K562 (cell line): Measurements from ENCODE around the gene TRPV6. TPM values are rescaled to one million over a fixed set of nuclear protein-coding genes. Genes with fewer than 3 reads are reported as not detected.

ENCODE experiments used
- ATAC-seq: fragments of 200-7000 bp; cut with Tn5 transposase; 3 replicates; pipeline ENCODE4 v1.9.1; 2020; ENCODE audit warnings: moderate library complexity
- BruUV-seq: library from RNA; stranded (reverse); fragments of 400-500 nt; replicated peaks from 2 replicates; lab custom pipeline; 2021; lab: Mats Ljungman, UMichigan
- CTCF ChIA-PET: fragments of 300-600 bp; formaldehyde crosslinking; extraction: SDS; loops from one replicate; lab custom pipeline; 2021; ENCODE audit warnings: low intra/inter-chr PET ratio; lab: Yijun Ruan, JAX
- POLR2A ChIA-PET: fragments of 300-600, 350-650 bp; sonication (Branson Sonifier 250); formaldehyde crosslinking; extraction: SDS; loops from one replicate; lab custom pipeline; 2021; ENCODE audit warnings: antibody characterized with exemption, inconsistent platforms; lab: Yijun Ruan, JAX
- DNase-seq, 4 experiments: peaks; one replicate each; pipeline versions ENCODE4 v3.0.0 to v3.0.0-alpha.2; 2011 to 2018; ENCODE audit warnings: low spot score in 3 of 4, mixed read lengths in 3 of 4; ENCODE audit errors: extremely low read depth in 1 of 4
- FAIRE-seq: peaks from 2 replicates; lab custom pipeline; 2011; peaks lifted over from hg19 to GRCh38; lab: Jason Lieb, UNC
- H2AFZ ChIP-seq: 2 replicates; pipeline ENCODE4 v1.6.0; 2011; ENCODE audit warnings: low read depth, low read length, control low read depth, inconsistent platforms
- H3K27ac ChIP-seq: fragments of 200-600 bp; 3 replicates; pipeline ENCODE4 v1.8.0; 2011; ENCODE audit warnings: low read depth, mild to moderate bottlenecking, control low read depth, inconsistent platforms, low read length, moderate library complexity, mixed read lengths; ENCODE audit errors: extremely low read depth
- H3K27me3 ChIP-seq, 2 experiments: fragments of 300-600 bp in 1 of 2; 2 replicates in 1 of 2; 3 replicates in 1 of 2; pipeline versions ENCODE4 v1.6.0 to v1.8.0; 2011; ENCODE audit warnings: inconsistent platforms in 2 of 2, low read length in 2 of 2, mild to moderate bottlenecking in 1 of 2, mixed read lengths in 1 of 2, moderate library complexity in 1 of 2; ENCODE audit not compliant: control insufficient read depth in 2 of 2, insufficient read depth in 2 of 2
- H3K36me3 ChIP-seq: fragments of 300-600 bp; 3 replicates; pipeline ENCODE4 v1.8.0; 2011; ENCODE audit warnings: mild to moderate bottlenecking, low read length, inconsistent platforms; ENCODE audit not compliant: control insufficient read depth, insufficient read depth
- H3K4me1 ChIP-seq, 2 experiments: fragments of 200-600 bp in 1 of 2; replicated peaks in 1 of 2; 2 replicates in 1 of 2; 3 replicates in 1 of 2; pipeline versions ENCODE4 v1.5.1 to v1.8.0; 2011; ENCODE audit warnings: inconsistent platforms in 2 of 2, low read length in 2 of 2, mild to moderate bottlenecking in 1 of 2, mixed read lengths in 1 of 2, moderate library complexity in 1 of 2; ENCODE audit not compliant: control insufficient read depth in 2 of 2, insufficient read depth in 2 of 2
- H3K4me2 ChIP-seq: 2 replicates; pipeline ENCODE4 v1.6.1; 2011; ENCODE audit warnings: low read length, control low read depth, inconsistent platforms, mixed read lengths; ENCODE audit not compliant: insufficient read depth
- H3K4me3 ChIP-seq: fragments of 200-600 bp; sonication (generic), shearing (Covaris generic); 2 replicates; pipeline ENCODE4 v1.5.1; 2016; ENCODE audit warnings: control low read depth, inconsistent platforms
- H3K79me2 ChIP-seq: fragments of 200-600 bp; 3 replicates; pipeline ENCODE4 v1.8.0; 2011; ENCODE audit warnings: low read length, inconsistent platforms; ENCODE audit not compliant: control insufficient read depth, insufficient read depth
- H3K9ac ChIP-seq, 2 experiments: 2 replicates each; pipeline versions ENCODE4 v1.6.0 to v1.6.1; 2011; ENCODE audit warnings: low read depth in 2 of 2, low read length in 2 of 2, control low read depth in 1 of 2, inconsistent platforms in 1 of 2, mild to moderate bottlenecking in 1 of 2, mixed read lengths in 1 of 2; ENCODE audit not compliant: insufficient read depth in 1 of 2
- H3K9me1 ChIP-seq: one replicate; pipeline ENCODE4 v1.6.0; 2011; ENCODE audit warnings: inconsistent platforms, mild to moderate bottlenecking, low read length, moderate library complexity; ENCODE audit not compliant: control insufficient read depth, insufficient read depth
- H3K9me3 ChIP-seq: replicated peaks from 2 replicates; pipeline ENCODE4 v1.5.1; 2011; ENCODE audit warnings: low read depth, low read length, inconsistent platforms; ENCODE audit not compliant: control insufficient read depth, insufficient read depth
- H4K20me1 ChIP-seq: replicated peaks from 2 replicates; pipeline ENCODE4 v1.6.1; 2011; ENCODE audit warnings: low read length, inconsistent platforms, mixed read lengths; ENCODE audit not compliant: control insufficient read depth, insufficient read depth
- DACH1 ChIP-seq: fragments of 450-650 bp; IDR thresholded peaks from 2 replicates; pipeline ENCODE4 v1.6.1; 2018; ENCODE audit not compliant: partially characterized antibody
- DIDO1 ChIP-seq: fragments of 450-650 bp; IDR thresholded peaks from 2 replicates; pipeline ENCODE4 v1.6.1; 2016; ENCODE audit warnings: low read depth, missing biosample characterization, missing genetic modification characterization
- ELF2 ChIP-seq: fragments of 250-450 bp; sonication (Bioruptor Pico); IDR thresholded peaks from 2 replicates; pipeline ENCODE4 v1.5.0; 2021; ENCODE audit warnings: mild to moderate bottlenecking
- ETV5 ChIP-seq: sonication (generic); formaldehyde crosslinking; IDR thresholded peaks from 2 replicates; pipeline ENCODE4 v1.4.0; 2020; ENCODE audit warnings: low read depth, mild to moderate bottlenecking, missing genetic modification reagents
- GTF2B ChIP-seq: IDR thresholded peaks from 2 replicates; pipeline ENCODE4 v1.6.1; 2011; ENCODE audit not compliant: insufficient read length; ENCODE audit errors: extremely low read depth
- MTA3 ChIP-seq: fragments of 450-650 bp; formaldehyde crosslinking; IDR thresholded peaks from 2 replicates; pipeline ENCODE4 v1.6.1; 2017; ENCODE audit warnings: mild to moderate bottlenecking, borderline replicate concordance
- RHOXF2B ChIP-seq: fragments of 250-450 bp; sonication (Bioruptor Pico); conservative IDR thresholded peaks from 2 replicates; pipeline ENCODE4 v1.5.1; 2021
- USF2 ChIP-seq: sonication (generic); formaldehyde crosslinking; IDR thresholded peaks from 2 replicates; pipeline ENCODE4 v1.5.0; 2020; ENCODE audit warnings: missing genetic modification reagents
- ZBTB43 ChIP-seq: sonication (generic); formaldehyde crosslinking; IDR thresholded peaks from 2 replicates; pipeline ENCODE4 v1.8.0; 2023; ENCODE audit warnings: mild to moderate bottlenecking, missing genetic modification reagents
- ZNF12 ChIP-seq: sonication (generic); formaldehyde crosslinking; IDR thresholded peaks from 2 replicates; pipeline ENCODE4 v1.4.0; 2020; ENCODE audit warnings: mild to moderate bottlenecking, missing genetic modification reagents
- ZNF197 ChIP-seq: fragments of 200-800 bp; sonication (Bioruptor generic); IDR thresholded peaks from 2 replicates; pipeline ENCODE4 v1.6.1; 2016; ENCODE audit warnings: low read depth, missing genetic modification characterization, missing compliant biosample characterization
- WGBS: fragments of 100-300 bp; shearing (Covaris generic); methylation state at CpG from one replicate; pipeline ENCODE4 v1.1.6; 2016; ENCODE audit warnings: low coverage, mixed read lengths; ENCODE audit not compliant: insufficient coverage; ENCODE audit errors: missing lambda C conversion rate; 5-methylcytosine and 5-hydroxymethylcytosine counted together
- in situ Hi-C: fragments of 300-500 bp; cut with MboI; formaldehyde crosslinking; loops from 4 replicates; pipeline ENCODE4 v1.15.0; 2018; ENCODE audit warnings: inconsistent platforms, mixed read lengths
- intact Hi-C: fragments of 100-400 bp; cut with micrococcal nuclease; formaldehyde crosslinking; loops from 2 replicates; pipeline ENCODE4 v1.14.2; 2022
- polyA plus RNA-seq, 8 experiments: library from polyadenylated mRNA; depleted of rRNA in 4 of 8; stranded (reverse) in 5 of 8; unstranded in 3 of 8; fragments of >200 nt; fragmentation: Nextera tagmentation in 2 of 8; fragmentation: Illumina TruSeq in 1 of 8; extraction: Ambion mirVana in 2 of 8; extraction: Trizol in 1 of 8; gene quantifications; 2 replicates each; pipeline versions ENCODE4 v1.2.1 to v1.2.3, GENCODE V29; 2011 to 2014; ENCODE audit warnings: inconsistent platforms in 1 of 8, missing spikeins in 1 of 8
- total RNA-seq, 7 experiments: library from RNA; depleted of rRNA in 6 of 7; stranded (reverse); fragments of >200 nt in 6 of 7; fragmentation: Illumina TruSeq in 2 of 7; extraction: Trizol in 2 of 7; gene quantifications; 2 replicates each; pipeline versions ENCODE4 v1.2.1 to v1.2.3, GENCODE V29; 2011 to 2021; ENCODE audit warnings: low replicate concordance in 1 of 7
- TF ChIP-seq, protein P1 (sequence below): IDR thresholded peaks from 3 replicates; pipeline ENCODE4 v1.6.1; 2011; ENCODE audit warnings: borderline replicate concordance, mild to moderate bottlenecking; ENCODE audit not compliant: insufficient read length, insufficient read depth
- TF ChIP-seq, protein P2 (sequence below): conservative IDR thresholded peaks from 2 replicates; pipeline ENCODE4 v1.6.1; 2011; ENCODE audit warnings: low read depth, mild to moderate bottlenecking, low read length; ENCODE audit not compliant: control insufficient read depth

TRPV6 gene
- total and polyA plus RNA-seq, 9 of the 15 experiments (the other 6 are each of a cell fraction or from before 2014, with no cell fraction given): 0.04 to 0.36 (median 0.11) TPM

DNA sequence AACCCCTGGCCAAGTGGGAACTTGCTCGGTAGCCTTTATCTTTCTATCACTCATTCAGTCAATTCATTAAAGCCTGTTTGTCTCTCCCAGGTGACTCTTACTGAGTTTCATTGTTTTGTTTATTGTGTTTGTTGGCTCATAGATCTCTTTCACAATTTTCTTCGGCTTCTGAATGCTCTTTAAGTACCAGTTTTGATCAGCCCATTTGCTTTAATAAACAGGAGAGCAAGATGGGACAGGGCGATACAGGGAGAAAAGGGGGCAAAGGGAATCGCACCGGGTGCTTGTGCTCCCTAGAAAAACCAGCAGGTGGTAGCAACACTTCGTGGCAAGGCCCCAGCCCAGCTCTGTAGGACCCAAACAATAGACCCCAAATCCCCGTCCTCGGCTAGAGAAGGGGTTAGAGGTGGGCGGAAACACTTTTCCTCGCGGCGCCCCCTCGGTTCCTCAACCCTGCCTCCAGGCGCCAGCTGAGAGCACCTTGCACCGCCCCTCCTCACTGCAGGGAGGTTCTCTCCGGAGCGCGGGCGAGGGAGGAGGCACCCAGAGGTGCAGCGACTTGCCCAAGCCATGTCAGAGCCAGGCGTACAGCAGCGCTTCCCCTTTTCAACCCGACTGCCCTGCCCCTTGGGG, 31.7 kb downstream of the TRPV6 start:
- DNase-seq: peak; percentile 74 to 88 (median 80)
- BruUV-seq: no TSS peak
- peak overlapping the region; percentile 83 for H2AFZ ChIP-seq
- in situ Hi-C loops: no loop called here
- peaks cover 4 to 26% of the 10 kb centered on the region in 2 experiments; a peak in 3 of 5 replicates for H3K27me3 ChIP-seq
- peaks cover 7 to 16% of the 10 kb centered on the region in 2 experiments; a peak in 3 of 5 replicates for H3K4me1 ChIP-seq
- H3K79me2 ChIP-seq: no peaks in the 10 kb centered on the region
- peak overlapping the region; percentile 79 for H3K4me2 ChIP-seq
- ATAC-seq: peak; percentile 82
- peak overlapping the region; percentile 70 for H3K4me3 ChIP-seq
- H3K9me1 ChIP-seq: no peaks in the 10 kb centered on the region
- peak overlapping the region; percentile 48 to 87 for H3K9ac ChIP-seq
- H4K20me1 ChIP-seq: no peaks in the 10 kb centered on the region; the same call in 1 of the 2 replicates
- H3K9me3 ChIP-seq: no peaks in the 10 kb centered on the region
- H3K27ac ChIP-seq: no peak overlapping the region; the same call in 2 of the 3 replicates
- POLR2A ChIA-PET: interaction anchor here (1.1 kb wide), 1 partner anchor 19 kb away, joined by 3 read pairs; no protein-coding TSS in a partner anchor
- peak; percentile 83 for FAIRE-seq
- intact Hi-C loops: loop anchor here (1.0 to 2.0 kb wide), 4 partner anchors 12 to 361 kb away; no protein-coding TSS in a partner anchor
- WGBS: under 1% methylated on average over 23 of the region's 23 CpGs
- no peaks in the 10 kb centered on the region for H3K36me3 ChIP-seq
- CTCF ChIA-PET: interaction anchor here (0.6 to 4.6 kb wide), 5 partner anchors 12 to 361 kb away, joined by 3 to 52 read pairs (median 15); no protein-coding TSS in a partner anchor
- TF ChIP-seq GTF2B (no peak), ZNF12 (CRISPR knock-in tag) (0 out of 2 replicates have a peak, but pooled peaks have one; percentile 32), ELF2 (no peak), DIDO1 (peak; percentile 13; the same call in 1 of the 2 replicates), USF2 (CRISPR knock-in tag) (no peak), ETV5 (CRISPR knock-in tag) (no peak; the same call in 1 of the 2 replicates), DACH1 (peak; percentile 58), ZNF197 (CRISPR knock-in tag) (no peak), RHOXF2B (no peak), MTA3 (peak; percentile 41; the same call in 1 of the 2 replicates), ZBTB43 (CRISPR knock-in tag) (no peak; the same call in 1 of the 2 replicates)
- TF ChIP-seq, protein P1, sequence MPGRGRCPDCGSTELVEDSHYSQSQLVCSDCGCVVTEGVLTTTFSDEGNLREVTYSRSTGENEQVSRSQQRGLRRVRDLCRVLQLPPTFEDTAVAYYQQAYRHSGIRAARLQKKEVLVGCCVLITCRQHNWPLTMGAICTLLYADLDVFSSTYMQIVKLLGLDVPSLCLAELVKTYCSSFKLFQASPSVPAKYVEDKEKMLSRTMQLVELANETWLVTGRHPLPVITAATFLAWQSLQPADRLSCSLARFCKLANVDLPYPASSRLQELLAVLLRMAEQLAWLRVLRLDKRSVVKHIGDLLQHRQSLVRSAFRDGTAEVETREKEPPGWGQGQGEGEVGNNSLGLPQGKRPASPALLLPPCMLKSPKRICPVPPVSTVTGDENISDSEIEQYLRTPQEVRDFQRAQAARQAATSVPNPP: no peak
- TF ChIP-seq, protein P2, sequence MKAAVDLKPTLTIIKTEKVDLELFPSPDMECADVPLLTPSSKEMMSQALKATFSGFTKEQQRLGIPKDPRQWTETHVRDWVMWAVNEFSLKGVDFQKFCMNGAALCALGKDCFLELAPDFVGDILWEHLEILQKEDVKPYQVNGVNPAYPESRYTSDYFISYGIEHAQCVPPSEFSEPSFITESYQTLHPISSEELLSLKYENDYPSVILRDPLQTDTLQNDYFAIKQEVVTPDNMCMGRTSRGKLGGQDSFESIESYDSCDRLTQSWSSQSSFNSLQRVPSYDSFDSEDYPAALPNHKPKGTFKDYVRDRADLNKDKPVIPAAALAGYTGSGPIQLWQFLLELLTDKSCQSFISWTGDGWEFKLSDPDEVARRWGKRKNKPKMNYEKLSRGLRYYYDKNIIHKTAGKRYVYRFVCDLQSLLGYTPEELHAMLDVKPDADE: 0 out of 2 replicates have a peak, but pooled peaks have one; percentile 58
